ENCODE measurements around the gene GPI. TPM values are rescaled to one million over a fixed set of nuclear protein-coding genes. Genes with fewer than 3 reads are reported as not detected.
"Not testable (repeated sequence)": the region's sequence is repeated elsewhere in the genome, so short reads cannot be mapped to it uniquely, and the experiment has no call there.

GPI gene
- total RNA-seq, 1 donor from 2014 or later = 598 TPM

GRCh38 chr19:34387446-34387810 is 22.4 kb downstream of the GPI start:
- DNase-seq = no peak
- no peaks in the 10 kb centered on the region for H3K9me3 Mint-ChIP-seq
- intact Hi-C loops (cut with micrococcal nuclease) = no loop called here
- no peak overlapping the region for H3K27ac Mint-ChIP-seq
- peaks cover 14% of the 10 kb centered on the region for H3K4me1 Mint-ChIP-seq
- H3K36me3 Mint-ChIP-seq (ENCODE audit: low read depth) = peaks cover 48% of the 10 kb centered on the region
- no peak overlapping the region for H3K4me3 Mint-ChIP-seq
- H3K27me3 Mint-ChIP-seq = no peaks in the 10 kb centered on the region

- intact Hi-C loops (cut with micrococcal nuclease) = not testable (repeated sequence)
- H3K36me3 Mint-ChIP-seq (ENCODE audit: low read depth) = peaks cover 35% of the 10 kb centered on the region
Observed at GRCh38 chr19:34388745-34389144, 23.7 kb downstream of the GPI start.

DNA sequence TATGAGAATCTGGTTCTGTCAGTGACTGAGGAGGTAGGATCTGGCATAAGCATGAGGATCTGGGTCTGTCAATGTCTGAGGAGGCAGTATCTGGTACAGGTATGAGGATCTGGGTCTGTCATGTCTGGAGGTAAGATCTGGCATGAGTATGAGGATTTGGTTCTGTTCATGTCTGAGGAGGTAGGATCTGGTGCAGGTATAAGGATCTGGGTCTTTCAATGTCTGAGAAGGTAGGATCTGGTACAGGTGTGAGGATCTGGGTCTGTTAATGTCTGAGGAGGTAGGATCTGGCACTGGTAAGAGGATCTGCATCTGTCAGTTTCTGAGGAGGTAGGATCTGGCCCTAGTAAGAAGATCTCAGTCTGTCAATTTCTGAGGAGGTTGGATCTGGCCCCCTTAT is 26.8 kb downstream of the GPI start:
- Mint-ChIP-seq H3K27me3 (no peaks in the 10 kb centered on the region), H3K36me3 (ENCODE audit: low read depth) (peaks cover 19% of the 10 kb centered on the region), H3K9me3 (no peaks in the 10 kb centered on the region), H3K27ac (no peak overlapping the region), H3K4me3 (no peak overlapping the region), H3K4me1 (no peaks in the 10 kb centered on the region)
- intact Hi-C loops (cut with micrococcal nuclease) = no loop called here
- DNase-seq = no peak

More at GRCh38 chr19:34388745-34389144, 23.7 kb downstream of the GPI start:
- DNase-seq, H3K27me3 Mint-ChIP-seq, H3K27ac Mint-ChIP-seq, H3K9me3 Mint-ChIP-seq, H3K4me3 Mint-ChIP-seq: not testable (repeated sequence)
- H3K4me1 Mint-ChIP-seq = peaks cover 10% of the 10 kb centered on the region

DNA sequence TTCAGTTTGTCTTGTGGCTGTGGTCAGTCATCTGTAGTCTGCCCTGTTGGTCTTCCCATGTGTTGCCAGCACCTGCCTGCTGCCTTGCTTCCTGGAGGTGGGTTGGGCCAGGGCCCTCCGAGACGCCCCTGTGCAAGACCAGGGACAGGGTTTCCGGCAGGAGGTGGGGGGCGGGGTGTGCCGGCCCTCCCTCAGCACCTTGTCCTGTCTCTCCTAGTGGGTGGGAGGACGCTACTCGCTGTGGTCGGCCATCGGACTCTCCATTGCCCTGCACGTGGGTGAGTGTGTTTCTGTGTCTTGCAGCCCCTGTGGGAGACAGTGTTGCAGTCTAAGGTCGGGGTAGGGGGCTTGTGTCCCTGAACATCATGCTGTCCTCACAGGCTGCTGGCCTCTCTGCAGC is 28.0 kb downstream of the GPI start:
- no peaks in the 10 kb centered on the region for H3K27me3 Mint-ChIP-seq
- no peak for DNase-seq
- no peak overlapping the region for H3K27ac Mint-ChIP-seq
- intact Hi-C loops (cut with micrococcal nuclease) = no loop called here
- H3K9me3 Mint-ChIP-seq = no peaks in the 10 kb centered on the region
- no peaks in the 10 kb centered on the region for H3K4me1 Mint-ChIP-seq
- peaks cover 21% of the 10 kb centered on the region for H3K36me3 Mint-ChIP-seq (ENCODE audit: low read depth)
- no peak overlapping the region for H3K4me3 Mint-ChIP-seq

GRCh38 chr19:34393629-34394028 is 28.6 kb downstream of the GPI start:
- no peaks in the 10 kb centered on the region for H3K9me3 Mint-ChIP-seq

GRCh38 chr19:34397853-34398252 is 32.9 kb downstream of the GPI start:
- intact Hi-C loops (cut with micrococcal nuclease) = no loop called here
- Mint-ChIP-seq H3K36me3 (ENCODE audit: low read depth) (peaks cover 43% of the 10 kb centered on the region), H3K9me3 (no peaks in the 10 kb centered on the region), H3K4me1 (peaks cover 2% of the 10 kb centered on the region), H3K27ac (no peak overlapping the region), H3K4me3 (no peak overlapping the region), H3K27me3 (no peaks in the 10 kb centered on the region)
- DNase-seq = no peak

More at GRCh38 chr19:34393629-34394028, 28.6 kb downstream of the GPI start:
- Mint-ChIP-seq H3K27me3 (no peaks in the 10 kb centered on the region), H3K4me1 (no peaks in the 10 kb centered on the region), H3K4me3 (no peak overlapping the region), H3K36me3 (ENCODE audit: low read depth) (peaks cover 21% of the 10 kb centered on the region), H3K27ac (no peak overlapping the region)
- intact Hi-C loops (cut with micrococcal nuclease) = no loop called here
- DNase-seq = no peak

- DNase-seq = no peak
- intact Hi-C loops (cut with micrococcal nuclease) = no loop called here
- H3K36me3 Mint-ChIP-seq (ENCODE audit: low read depth) = peaks cover 44% of the 10 kb centered on the region
- no peak overlapping the region for H3K27ac Mint-ChIP-seq
- no peaks in the 10 kb centered on the region for H3K9me3 Mint-ChIP-seq
- peaks cover 8% of the 10 kb centered on the region for H3K4me1 Mint-ChIP-seq
- H3K27me3 Mint-ChIP-seq = no peaks in the 10 kb centered on the region
- H3K4me3 Mint-ChIP-seq = no peak overlapping the region
Observed at GRCh38 chr19:34399886-34400285, 34.9 kb downstream of the GPI start.

GRCh38 chr19:34400844-34401243 is 35.8 kb downstream of the GPI start:
- DNase-seq; H3K9me3 Mint-ChIP-seq; H3K27me3 Mint-ChIP-seq; H3K4me3 Mint-ChIP-seq; intact Hi-C loops (cut with micrococcal nuclease); H3K4me1 Mint-ChIP-seq: not testable (repeated sequence)
- H3K36me3 Mint-ChIP-seq (ENCODE audit: low read depth) = peaks cover 41% of the 10 kb centered on the region
- peak overlapping the region; percentile 41 for H3K27ac Mint-ChIP-seq

DNA sequence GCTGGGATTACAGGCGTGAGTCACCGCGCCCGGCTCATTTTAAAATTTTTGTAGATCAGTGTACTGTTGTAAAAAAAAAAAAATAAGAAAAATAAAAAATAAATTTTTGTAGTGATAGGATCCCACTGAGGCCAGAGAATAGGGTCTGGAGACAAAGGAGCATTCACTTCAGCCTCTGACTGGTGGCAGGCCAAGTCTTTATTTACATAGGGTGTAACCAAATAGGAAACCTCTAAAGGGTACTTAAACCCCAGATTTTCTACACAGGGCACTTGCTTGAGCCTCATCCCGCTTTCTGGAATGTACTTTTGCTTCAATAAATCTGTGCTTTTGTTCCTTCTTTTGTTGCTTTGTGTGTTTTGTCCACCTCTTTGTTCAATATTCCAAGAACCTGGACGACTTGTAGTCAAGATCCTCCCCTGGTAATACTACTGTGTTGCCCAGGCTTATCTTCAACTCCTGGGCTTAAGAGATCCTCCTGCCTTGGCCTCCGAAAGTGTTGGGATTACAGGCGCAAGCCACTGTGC is 37.1 kb downstream of the GPI start:
- Mint-ChIP-seq H3K9me3 (no peaks in the 10 kb centered on the region), H3K27me3 (no peaks in the 10 kb centered on the region), H3K36me3 (ENCODE audit: low read depth) (peaks cover 41% of the 10 kb centered on the region), H3K27ac (no peak overlapping the region), H3K4me1 (peaks cover 8% of the 10 kb centered on the region), H3K4me3 (no peak overlapping the region)
- intact Hi-C loops (cut with micrococcal nuclease) = no loop called here
- no peak for DNase-seq

DNA sequence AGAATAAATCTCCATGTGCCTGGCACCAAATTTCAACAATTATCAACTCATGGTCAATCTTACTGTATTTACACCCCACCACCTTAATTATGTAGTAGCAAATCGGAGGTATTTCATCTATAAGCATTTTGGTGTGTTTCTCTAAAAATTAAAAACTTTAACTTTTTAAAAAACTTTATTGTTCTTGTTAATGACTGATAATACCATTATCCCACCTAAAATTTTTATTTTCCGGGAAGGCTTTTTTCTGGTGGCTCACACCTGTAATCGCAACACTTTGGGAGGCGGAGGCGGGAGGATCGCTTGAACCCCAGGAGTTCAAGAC is 38.8 kb downstream of the GPI start:
- Mint-ChIP-seq H3K27me3 (no peaks in the 10 kb centered on the region), H3K9me3 (no peaks in the 10 kb centered on the region), H3K36me3 (ENCODE audit: low read depth) (peaks cover 36% of the 10 kb centered on the region), H3K27ac (peak overlapping the region; percentile 94), H3K4me1 (peaks cover 8% of the 10 kb centered on the region), H3K4me3 (peak overlapping the region; percentile 93)
- DNase-seq = no peak
- intact Hi-C loops (cut with micrococcal nuclease) = loop anchor here (1.0 to 2.0 kb wide), 2 partner anchors 25 to 97 kb away; partner anchors contain the start of gene UBA2

GRCh38 chr19:34404109-34404909 is 39.3 kb downstream of the GPI start, which contains the start of gene PDCD2L:
PDCD2L (plus strand) TSS chr19:34404399; CDS start chr19:34404431, 32 bp downstream.
- peak within 1 kb of the TSS; percentile 93 for H3K4me3 Mint-ChIP-seq
- no peaks in the 10 kb centered on the region for H3K27me3 Mint-ChIP-seq
- peaks cover 8% of the 10 kb centered on the region for H3K4me1 Mint-ChIP-seq
- DNase-seq = peak; percentile 98
- peak within 1 kb of the TSS; percentile 94 for H3K27ac Mint-ChIP-seq
- H3K36me3 Mint-ChIP-seq (ENCODE audit: low read depth) = peaks cover 34% of the 10 kb centered on the region
- no peaks in the 10 kb centered on the region for H3K9me3 Mint-ChIP-seq
- intact Hi-C loops (cut with micrococcal nuclease) = loop anchor here (1.0 to 2.0 kb wide), 2 partner anchors 24 to 96 kb away; partner anchors contain the start of gene UBA2

- no peak for DNase-seq
- intact Hi-C loops (cut with micrococcal nuclease) = loop anchor here (2.0 kb wide), 1 partner anchor 95 kb away; no protein-coding TSS in a partner anchor
Observed at GRCh38 chr19:34405892-34406660, 41.1 kb downstream of the GPI start.

GRCh38 chr19:34408411-34408810 is 43.4 kb downstream of the GPI start:
- Mint-ChIP-seq H3K4me3 (no peak overlapping the region), H3K27ac (no peak overlapping the region), H3K27me3 (no peaks in the 10 kb centered on the region), H3K36me3 (ENCODE audit: low read depth) (peaks cover 31% of the 10 kb centered on the region), H3K9me3 (no peaks in the 10 kb centered on the region), H3K4me1 (peaks cover 7% of the 10 kb centered on the region)
- intact Hi-C loops (cut with micrococcal nuclease) = no loop called here
- DNase-seq = no peak

More at GRCh38 chr19:34405892-34406660, 41.1 kb downstream of the GPI start:
- Mint-ChIP-seq H3K9me3 (no peaks in the 10 kb centered on the region), H3K4me3 (peak overlapping the region; percentile 35), H3K36me3 (ENCODE audit: low read depth) (peaks cover 32% of the 10 kb centered on the region), H3K27me3 (no peaks in the 10 kb centered on the region), H3K4me1 (peaks cover 7% of the 10 kb centered on the region), H3K27ac (no peak overlapping the region)

All from activated CD4-positive, alpha-beta T cell treated with anti-CD3 and anti-CD28 coated beads, Interleukin-2, amount 10 ng/mL, durations not matched to agents 24 days and 14 days (primary cell).